HG02588 (cell line): ENCODE data around the gene ETFA.

Source experiments
- ATAC-seq: cut with Tn5 transposase; IDR thresholded peaks from one replicate; pipeline ENCODE4 v1.9.1; 2021; ENCODE audit warnings: mild to moderate bottlenecking, moderate library complexity; ENCODE audit not compliant: unreplicated experiment

ETFA gene

DNA sequence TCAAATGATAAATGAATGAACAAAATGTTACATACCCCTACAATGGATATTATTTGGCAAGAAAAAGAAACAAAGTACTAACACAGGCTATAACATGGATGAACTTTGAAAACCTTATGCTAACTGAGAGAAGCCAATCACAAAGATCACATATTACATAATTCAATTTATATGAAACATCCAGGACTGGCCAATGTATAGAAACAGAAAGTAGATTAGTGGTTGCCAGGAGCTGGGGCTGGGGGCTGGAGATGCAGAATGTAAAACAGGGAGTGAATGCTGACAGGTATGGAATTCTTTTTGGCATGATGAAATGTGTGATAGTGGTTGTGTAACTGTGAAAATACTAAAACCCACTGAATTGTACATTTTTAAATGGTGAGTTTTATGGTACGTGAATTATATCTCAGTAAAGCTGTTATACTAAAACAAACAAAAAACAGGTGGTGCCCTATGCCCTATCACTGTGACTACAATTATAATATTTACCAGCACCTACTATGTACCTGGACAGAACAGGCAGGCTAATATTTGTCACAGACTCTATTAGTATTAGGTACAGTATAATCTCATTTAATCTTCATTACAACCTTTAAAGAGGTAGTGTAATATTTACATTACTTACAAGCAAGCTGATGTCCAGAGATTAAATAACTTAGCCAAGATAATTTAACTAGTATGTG lies 90.0 kb downstream of the ETFA start:
- no peak for ATAC-seq

DNA sequence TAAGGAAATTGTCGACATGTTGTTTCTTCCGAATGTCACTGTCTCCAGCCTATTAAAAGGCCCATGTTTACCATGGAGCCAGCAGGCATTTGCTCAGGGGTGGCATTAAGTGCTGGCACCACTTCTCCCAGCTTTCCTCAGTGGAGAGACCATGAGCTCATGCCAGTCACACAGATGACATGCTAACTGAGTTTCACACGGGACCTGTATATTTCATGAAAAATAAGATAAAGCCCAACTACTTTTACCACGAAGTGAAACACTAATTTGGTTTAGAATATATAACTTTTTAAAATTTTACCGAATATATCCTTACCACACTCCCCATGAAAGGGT lies 93.4 kb downstream of the ETFA start:
- ATAC-seq: no peak

DNA sequence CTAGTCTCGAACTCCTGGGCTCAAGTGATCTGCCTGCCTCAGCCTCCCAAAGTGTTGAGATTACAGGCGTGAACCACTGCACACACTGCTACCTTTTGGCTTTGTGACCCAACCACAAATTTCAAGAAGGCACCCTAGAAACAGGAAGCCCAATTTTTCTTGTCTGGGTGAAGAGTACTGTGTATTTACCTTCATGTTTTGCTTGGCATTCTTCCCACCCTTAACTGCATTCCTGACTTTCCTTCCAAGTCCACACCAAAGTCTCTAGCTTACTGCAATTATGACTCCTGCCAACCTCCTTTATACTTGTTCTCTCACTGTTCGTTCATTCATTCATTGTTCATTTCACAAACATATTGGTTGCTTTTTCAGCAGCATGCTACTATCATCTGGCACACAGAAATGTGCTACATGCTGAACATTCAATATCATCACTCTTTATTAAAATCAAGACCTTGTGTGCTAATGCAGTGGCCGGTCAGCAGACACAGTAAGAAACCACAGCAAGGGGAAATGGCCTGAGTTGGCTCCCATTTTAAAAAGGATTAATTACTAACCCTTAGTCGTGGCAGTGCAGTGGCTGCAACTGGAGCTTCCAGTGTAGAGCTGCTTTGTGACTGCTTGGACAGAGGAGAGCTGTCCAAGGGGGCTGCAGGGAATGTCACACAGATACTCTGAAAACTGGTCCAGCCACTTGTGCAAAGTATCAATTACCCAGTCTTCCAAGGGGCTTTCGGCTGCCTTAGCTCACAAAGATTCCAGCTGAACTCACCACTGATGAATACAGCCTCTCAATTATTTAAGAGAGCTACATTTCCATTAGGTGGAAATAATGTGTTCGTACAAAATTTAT lies 94.0 kb downstream of the ETFA start:
- ATAC-seq: no peak

DNA sequence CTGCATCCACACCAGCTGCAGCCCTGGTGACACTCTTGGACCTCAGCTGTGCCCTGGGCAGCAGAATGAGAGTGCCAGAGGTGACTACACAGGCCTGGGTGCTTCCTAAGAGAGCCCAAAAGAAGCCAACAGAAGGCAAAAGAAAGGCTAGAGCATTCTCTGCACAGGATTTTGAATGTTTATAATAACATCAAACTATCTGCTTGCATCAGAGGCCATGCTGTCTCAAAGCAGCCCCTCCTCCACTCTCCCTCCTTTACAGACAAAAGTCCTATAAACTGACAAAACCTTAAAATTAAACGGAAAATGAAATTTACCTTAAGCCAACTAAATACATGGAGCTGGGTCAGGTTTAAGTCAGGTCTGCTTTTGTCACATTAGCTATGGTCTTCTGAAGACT lies 95.6 kb downstream of the ETFA start:
- ATAC-seq: no peak

DNA sequence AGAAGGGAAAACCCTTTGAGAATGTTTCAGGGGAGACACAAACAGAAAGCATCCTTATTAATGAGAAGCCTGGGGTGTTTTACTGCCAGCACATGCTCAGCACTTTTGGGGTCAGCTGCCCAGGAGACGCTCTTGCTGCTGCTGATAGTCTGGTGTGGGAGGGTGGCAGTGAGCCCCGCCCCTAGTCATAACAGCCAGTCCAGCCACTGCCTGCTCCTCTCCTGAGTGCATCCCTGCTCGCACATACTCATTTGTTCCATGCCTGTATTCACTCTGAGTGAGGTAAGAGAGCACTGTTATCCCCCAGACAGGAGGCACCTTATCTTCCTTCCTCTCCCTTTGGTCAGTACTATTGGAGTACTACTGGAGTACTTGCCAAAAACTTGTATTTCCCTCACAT lies 101.3 kb downstream of the ETFA start:
- no peak for ATAC-seq

DNA sequence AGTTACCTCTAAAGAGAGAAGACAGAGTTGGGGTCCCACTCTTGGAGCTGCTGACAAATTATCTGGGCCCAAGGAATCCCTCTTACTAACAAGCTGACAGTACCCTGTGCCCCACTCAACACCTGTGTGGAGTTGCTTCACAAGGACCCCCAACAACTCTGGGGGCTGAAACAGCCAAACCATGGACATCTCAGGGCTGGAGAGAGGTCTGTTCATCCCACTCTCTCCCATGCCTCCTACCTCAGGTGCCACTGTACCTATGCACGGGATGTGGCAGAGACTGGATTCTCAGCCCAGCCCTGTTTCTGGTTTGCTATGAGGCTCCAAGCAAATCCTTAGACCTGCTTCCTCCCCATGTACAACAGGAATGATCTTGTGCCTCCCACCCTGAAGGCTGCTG lies 101.7 kb downstream of the ETFA start:
- ATAC-seq: no peak

DNA sequence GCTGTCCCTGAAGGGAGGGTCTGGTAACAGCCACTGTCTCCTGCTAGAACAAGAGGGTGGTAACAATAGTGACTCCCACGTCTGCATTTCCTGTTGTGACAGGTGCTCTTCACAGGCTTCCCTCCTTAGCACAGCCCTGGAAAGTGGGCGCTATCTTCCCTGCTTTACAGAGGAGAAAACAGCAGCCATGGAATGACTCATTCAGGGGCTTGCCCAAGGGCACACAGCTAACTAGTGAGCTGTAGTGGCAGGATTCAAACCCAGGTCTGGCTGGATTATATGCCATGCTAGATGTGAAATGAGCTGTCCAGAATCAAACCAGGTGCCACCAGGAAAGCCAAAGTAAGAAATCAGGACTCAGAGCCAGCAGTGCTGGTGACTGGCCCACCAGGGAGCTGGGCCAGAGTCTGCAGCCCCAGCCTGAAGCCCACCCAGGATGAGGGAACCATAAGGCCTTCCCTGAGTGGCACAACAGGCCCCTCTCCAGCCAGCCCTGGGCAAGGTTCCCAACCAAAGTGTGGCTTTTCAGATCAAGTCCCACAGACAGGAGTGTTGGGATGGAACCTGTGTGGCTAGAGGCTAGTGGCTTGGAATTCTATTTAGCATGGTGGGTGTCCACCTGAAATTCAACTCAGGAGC lies 102.4 kb downstream of the ETFA start:
- ATAC-seq: no peak

DNA sequence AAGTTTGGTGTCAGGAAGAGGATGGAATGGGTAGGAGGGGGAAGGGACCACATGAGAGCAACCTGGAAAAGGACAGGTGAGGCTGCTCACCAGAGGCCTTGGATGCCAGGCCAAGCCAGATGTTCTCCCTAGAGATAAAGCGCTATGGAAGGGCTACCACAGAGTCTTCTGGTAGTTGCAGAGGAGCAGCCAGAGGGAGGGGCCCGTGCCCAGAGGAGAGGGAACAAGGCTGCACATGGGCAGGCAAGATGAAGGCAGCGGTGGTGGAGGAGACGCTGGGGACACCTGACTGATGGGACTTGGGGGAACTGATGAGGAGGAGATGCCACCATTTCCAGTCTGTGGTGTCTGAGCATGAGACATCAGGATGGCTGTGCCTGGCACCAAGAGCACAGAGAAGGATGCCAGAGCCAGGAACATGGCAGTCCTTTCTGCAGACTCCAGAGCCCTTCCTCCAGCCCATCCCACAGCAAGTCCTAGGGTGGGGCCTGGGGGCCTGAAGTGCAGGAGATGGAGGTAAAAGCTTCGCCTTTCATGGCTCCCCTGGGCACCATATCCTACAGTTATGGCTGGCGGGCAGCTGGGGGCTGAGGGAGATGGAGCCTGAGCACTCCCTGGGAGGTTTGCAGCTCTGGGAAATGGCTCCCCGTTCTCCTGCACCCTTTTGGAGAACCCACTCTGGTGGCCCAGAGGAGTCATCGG lies 103.0 kb downstream of the ETFA start:
- ATAC-seq: no peak

DNA sequence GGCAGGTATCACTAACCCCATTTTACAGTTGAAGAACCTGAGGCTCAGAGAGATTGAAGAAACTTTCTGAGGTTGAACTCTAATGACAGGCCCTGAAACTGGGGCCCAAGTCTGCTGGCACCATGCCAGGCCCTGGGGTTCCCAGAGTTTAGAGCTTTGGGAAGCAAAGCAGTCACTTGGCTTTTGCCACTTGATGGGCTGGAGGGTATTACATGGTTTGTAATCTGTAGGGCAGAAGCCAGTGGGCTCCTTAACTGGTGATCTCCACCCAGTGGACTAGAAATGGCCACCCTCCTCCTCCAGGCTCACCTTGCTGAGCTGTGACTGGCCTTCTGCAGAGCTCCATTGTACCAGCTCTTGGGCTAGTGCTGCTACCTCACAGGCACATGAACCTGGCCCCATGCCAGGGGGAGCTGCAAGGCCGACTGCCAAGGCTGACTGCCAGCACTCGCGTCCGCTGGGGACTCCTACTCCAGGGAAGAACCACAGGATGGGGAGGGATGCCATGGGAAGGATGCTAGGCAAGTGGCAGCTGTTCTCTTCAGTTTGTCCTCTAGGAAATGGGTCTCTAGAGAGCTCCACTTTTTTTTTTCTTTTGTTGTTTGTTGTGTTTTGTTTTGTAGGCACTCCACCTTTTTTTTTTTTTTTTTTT lies 104.8 kb downstream of the ETFA start:
- no peak for ATAC-seq

DNA sequence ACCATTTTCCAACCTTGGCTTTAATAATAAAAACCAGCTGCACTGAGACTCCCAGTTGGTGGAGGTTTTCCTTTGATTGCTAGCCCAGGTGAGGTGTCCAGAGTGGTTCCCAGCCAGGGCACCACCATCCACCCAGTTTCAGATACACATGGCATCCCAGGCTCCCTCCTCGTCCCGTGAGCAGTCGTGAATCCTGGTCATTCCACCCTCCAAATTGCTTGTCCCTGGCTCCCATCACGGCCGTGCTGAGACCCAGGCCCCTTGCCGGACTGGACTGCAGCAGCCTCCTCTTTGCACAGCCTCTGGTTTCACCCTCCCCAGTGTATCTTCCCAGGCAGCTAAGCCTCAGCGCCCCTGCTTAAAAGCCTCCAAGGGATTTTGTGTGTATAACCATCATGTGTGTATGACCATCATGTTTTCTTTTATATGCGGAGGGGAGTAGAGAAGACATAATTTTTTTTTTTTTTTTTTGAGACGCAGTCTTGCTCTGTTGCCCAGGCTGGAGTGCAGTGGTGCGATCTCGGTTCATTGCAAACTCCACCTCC lies 106.3 kb downstream of the ETFA start:
- no peak for ATAC-seq

DNA sequence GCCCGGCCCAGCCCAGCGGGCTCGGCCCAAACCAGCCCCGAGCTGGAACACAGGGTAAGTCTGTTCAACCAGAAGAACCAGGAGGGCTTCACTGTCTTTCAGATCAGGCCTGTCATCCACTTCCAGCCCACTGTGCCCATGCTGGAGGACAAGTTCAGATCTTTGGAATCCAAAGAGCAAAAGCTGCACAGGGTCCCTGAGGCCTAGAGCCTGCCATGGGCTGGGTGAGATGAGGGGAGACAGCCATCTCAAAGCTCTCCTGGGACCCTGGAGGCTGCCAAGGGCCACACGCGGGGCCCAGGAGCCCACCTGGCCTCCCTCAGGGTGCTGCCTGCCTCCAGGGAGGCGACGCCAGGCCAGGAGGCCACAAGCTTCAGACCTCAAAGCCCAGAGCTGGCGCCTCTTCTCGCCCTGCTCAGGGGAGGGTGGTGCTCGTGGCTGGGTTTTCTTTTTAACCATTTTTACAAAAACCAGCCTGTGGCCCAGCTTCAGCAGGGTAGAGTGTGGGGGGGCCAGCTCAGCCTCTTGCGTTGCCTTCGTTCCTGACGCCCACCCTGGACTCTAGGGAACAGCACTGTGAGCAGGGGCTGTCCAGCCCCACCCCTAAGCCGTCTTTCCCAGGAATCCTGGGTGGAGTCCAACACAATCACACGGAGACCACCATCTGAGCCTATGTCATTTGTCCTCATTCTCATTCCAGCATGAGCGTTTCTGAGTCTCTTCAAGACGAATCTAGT lies 107.0 kb downstream of the ETFA start:
- ATAC-seq: no peak

DNA sequence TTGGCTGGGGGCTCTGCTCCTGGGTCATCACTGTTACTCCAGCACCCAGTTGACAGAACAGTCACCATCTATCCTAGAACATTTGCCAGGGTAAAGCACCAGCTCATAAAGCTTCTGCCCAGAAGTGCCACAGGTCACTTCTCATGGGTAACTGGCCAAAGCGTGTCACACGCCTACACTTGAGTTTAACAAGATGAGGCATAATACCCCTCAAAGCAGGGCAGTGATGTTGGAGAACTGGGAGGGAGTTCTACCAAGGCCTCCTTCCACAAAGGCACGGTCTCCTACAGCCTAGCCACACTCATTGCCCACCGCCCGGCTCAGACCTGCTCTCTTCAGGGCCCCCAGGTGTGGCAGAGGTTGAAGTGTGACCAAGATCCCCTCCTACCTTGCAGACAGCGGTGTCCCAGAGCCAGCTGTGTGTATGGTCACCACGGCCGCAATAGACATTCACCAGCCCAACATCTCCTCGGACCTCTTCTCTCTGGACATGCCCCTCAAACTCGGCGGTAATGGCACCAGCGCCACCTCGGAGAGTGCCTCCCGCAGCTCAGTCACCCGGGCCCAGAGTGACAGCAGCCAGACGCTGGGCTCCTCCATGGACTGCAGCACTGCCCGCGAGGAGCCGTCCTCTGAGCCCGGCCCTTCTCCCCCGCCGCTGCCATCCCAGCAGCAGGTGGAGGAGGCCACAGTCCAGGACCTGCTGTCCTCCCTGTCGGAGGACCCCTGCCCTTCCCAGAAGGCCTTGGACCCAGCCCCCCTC lies 107.7 kb downstream of the ETFA start:
- no peak for ATAC-seq

DNA sequence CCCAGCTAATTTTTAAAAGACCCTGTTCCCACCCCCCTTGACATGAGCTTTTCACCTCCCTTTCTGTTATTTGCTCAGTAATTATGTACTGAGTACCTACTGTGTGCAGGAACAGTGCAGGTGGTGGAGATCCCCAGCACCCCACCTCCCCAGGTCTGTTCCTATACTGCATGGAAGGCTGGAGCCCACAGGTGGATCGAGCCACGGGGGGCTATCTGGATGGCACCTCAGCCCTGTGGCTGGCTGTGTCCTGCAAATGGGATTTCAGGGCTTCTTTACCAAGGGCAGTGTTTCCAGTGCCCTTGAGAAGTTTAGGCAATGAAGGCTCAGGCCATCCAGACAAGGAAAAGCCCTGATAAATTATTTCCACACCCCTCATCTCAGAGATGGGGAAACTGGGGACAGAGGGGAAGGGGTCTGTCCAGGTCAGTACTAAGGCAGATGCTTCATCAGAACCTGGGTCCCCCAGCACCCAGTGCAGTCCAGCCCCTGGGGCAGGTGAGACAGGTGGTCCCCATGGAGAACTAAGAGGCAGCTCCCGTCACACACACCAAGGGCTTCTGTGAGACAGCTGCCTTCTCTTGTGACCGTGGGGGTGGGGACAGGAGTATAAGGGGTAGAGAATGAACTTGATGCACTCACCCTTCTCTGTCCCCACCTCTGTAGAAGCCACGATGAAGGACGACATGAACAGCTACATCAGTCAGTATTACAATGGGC lies 109.6 kb downstream of the ETFA start:
- ATAC-seq: no peak

DNA sequence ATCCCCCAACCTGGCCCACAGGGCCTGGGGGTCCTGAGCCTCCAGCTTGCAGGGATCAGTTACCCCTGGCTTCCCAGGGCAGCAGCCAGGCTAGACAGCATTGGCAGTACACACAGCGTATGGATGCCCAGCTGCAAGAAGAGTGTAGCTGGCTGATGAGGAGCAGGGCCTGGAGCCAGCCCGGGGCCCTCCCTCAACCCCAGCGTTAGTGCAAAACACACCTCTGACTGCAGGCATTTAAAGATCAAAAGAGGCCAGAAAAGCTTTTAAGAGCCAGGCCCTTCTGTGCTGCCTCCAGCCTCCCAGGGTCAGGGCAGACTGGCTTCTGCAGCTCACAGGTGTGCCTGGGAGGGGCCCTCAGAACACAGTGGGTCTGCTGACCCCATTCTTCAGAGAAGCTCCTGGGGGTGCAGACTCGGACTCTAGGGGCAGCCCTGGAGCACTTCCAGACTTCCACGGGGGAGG lies 110.6 kb downstream of the ETFA start:
- no peak for ATAC-seq

DNA sequence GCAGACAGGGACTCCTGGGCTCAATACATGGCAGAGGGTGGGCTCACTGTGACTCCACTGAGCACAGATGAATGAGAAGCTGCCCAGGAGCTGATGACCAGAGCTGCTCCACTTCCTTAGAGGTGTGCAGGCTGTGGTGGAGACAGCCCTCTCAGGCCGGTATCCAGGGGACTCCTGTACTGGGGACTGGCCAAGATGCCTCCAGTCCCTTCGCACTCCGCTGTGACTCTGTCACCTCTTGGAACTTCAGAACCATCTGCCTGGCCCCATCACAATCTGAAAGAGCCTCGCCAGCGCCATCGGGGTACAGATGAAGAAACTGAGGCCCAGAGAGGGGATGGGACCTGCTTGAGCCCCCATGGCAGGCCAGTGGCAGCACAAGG lies 111.2 kb downstream of the ETFA start:
- no peak for ATAC-seq

DNA sequence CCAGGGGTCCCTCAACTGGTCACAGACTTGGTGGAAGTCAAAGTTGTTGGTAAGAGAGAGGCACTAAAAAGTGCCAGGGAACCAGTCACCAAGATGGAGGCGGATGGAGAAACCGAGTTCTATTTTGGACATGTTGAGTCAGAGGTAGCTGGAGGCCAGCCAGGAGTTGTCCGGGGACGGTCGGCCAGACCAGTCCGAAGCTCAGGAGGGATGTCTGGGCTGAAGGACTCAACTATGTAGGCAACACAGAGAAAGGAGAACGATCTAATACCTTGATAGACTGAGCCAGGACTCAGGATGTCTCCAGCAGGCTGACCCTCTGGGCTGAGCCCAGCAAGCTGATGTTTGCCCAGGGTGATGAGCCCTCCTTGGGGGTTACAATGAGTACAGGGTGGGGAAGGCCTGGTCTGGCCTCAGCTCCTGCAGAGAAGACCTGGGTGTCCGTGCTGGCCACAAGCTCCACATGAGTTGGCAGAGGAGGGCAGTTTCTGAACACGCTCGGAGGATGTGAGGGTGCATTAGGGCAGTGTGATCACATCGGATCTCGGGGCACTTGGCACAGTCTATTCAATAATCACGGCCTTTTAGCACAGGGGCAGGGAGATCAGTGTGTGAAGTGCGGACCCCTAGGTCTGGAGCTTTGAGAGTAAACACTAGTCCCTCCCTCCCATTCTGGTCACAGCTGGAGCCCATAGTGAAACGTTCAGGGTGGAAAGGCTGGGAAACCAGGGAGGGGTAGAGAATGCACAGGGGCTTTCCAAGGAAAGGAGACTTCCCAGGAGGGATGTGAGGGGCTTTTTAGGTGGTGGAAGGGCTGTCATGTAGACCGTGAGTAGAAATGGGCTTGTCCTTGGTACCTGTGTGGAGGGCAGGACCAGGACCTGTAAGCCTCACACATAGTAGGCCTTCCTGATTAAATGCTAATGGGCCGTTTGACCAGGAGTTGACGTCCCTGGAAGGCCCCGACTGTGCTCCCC lies 111.9 kb downstream of the ETFA start:
- ATAC-seq: no peak

DNA sequence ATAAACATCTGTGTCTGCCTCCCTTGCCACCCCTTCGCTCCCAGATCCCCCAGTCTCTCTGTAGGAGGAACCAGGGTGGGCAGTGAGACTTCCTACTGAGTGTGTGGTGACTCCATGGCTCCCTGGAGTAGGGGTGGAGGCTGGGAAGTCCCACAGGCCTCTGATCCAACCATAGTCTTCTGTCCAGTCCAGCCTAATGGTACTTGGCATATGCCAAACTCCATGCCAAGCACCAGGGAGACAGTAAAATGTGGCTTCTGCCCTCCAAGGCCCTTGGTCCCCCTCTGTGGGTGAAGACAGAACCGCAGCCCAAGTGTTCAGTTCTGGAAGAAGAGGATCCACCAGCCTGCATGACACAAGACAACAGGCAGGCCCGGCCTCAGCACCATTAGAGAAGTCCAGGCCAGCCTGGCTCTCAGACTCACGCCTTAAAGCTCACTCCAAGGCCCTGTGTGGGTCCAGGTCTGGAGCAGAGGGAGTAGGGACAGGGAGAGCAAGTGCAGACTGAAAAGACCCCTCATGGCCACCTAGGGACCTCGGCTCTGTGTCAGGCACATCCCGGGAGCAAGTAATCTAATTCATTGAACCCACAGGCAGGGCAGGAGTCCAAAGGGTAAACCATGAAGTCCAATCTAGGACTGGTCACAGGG lies 112.7 kb downstream of the ETFA start:
- ATAC-seq: no peak
